SKM-1 treated with dmso at 0.1 percent for 144 hours (cell line): ENCODE data around the gene ABCC9.
"Not testable (repeated sequence)": the region's sequence is repeated elsewhere in the genome, so short reads cannot be mapped to it uniquely, and the experiment has no call there.

Source experiments
- DNase-seq: peaks from one replicate; lab custom pipeline; 2025; ENCODE audit not compliant: unreplicated experiment; lab: John Stamatoyannopoulos, UW

Gene ABCC9

GRCh38 chr12:21934173-21934572, 7.1 kb downstream of the ABCC9 start:
- DNase-seq, result no peak

- no peak for DNase-seq
These were observed 7.6 kb downstream of the ABCC9 start for GRCh38 chr12:21933656-21934055.

GRCh38 chr12:21929972-21930371, 11.3 kb downstream of the ABCC9 start:
- not testable (repeated sequence) for DNase-seq

- no peak for DNase-seq
These were observed 15.8 kb downstream of the ABCC9 start for GRCh38 chr12:21925296-21925913.

GRCh38 chr12:21921436-21921835, 19.8 kb downstream of the ABCC9 start:
- no peak for DNase-seq

GRCh38 chr12:21918456-21918855, 22.8 kb downstream of the ABCC9 start:
- DNase-seq, result no peak

- DNase-seq, result no peak
These were observed 27.4 kb downstream of the ABCC9 start for GRCh38 chr12:21913823-21914222.

GRCh38 chr12:21912318-21912717, 28.9 kb downstream of the ABCC9 start:
- DNase-seq, result no peak

GRCh38 chr12:21911832-21912231, 29.4 kb downstream of the ABCC9 start:
- DNase-seq, result no peak

GRCh38 chr12:21910657-21911056, 30.6 kb downstream of the ABCC9 start:
- DNase-seq, result no peak

- no peak for DNase-seq
These were observed 33.0 kb downstream of the ABCC9 start for GRCh38 chr12:21907948-21908837.

GRCh38 chr12:21906919-21907493, 34.2 kb downstream of the ABCC9 start:
- DNase-seq, result no peak

GRCh38 chr12:21899532-21899931, 41.7 kb downstream of the ABCC9 start:
- DNase-seq, result not testable (repeated sequence)

GRCh38 chr12:21895651-21896050, 45.6 kb downstream of the ABCC9 start:
- no peak for DNase-seq

GRCh38 chr12:21894792-21895595, 46.2 kb downstream of the ABCC9 start:
- DNase-seq, result no peak

GRCh38 chr12:21893924-21894323, 47.3 kb downstream of the ABCC9 start:
- DNase-seq, result no peak

- DNase-seq, result no peak
These were observed 48.9 kb downstream of the ABCC9 start for GRCh38 chr12:21892341-21892740.

GRCh38 chr12:21891751-21892217, 49.4 kb downstream of the ABCC9 start:
- DNase-seq, result no peak

- no peak for DNase-seq
These were observed 52.9 kb downstream of the ABCC9 start for GRCh38 chr12:21888276-21888863.

GRCh38 chr12:21884936-21885335, 56.3 kb downstream of the ABCC9 start:
- DNase-seq, result no peak

- DNase-seq, result no peak
These were observed 58.6 kb downstream of the ABCC9 start for GRCh38 chr12:21882635-21883034.
